ENCODE measurements around the gene TAS2R50.

Gene TAS2R50

DNA sequence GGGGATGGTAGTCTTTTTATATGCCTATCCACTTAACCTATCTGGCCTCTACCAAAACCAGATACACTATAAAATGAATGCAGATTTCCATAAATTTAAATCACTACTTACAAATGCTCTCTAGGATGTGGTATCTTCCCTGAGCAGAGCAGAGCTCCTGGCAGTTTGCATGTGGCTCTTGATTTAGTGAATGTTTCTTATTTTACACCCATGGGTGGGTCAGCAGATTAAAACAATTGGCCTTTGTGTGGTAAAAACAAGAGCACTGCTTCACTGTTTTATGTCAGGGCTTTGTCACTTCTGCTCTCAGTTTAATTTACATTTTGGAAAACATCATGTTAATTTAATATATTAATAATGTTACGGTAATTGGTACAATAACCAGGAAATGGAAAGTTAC, 30.2 kb upstream of the TAS2R50 start:
- DNase-seq: no peak
- H3K27ac ChIP-seq: no peak overlapping the region
- H3K9me3 ChIP-seq (ENCODE audit: severe bottlenecking): no peaks in the 10 kb centered on the region
- H3K27me3 ChIP-seq (ENCODE audit: insufficient read depth, low read depth, severe bottlenecking): no peaks in the 10 kb centered on the region
- TF ChIP-seq, protein P1, sequence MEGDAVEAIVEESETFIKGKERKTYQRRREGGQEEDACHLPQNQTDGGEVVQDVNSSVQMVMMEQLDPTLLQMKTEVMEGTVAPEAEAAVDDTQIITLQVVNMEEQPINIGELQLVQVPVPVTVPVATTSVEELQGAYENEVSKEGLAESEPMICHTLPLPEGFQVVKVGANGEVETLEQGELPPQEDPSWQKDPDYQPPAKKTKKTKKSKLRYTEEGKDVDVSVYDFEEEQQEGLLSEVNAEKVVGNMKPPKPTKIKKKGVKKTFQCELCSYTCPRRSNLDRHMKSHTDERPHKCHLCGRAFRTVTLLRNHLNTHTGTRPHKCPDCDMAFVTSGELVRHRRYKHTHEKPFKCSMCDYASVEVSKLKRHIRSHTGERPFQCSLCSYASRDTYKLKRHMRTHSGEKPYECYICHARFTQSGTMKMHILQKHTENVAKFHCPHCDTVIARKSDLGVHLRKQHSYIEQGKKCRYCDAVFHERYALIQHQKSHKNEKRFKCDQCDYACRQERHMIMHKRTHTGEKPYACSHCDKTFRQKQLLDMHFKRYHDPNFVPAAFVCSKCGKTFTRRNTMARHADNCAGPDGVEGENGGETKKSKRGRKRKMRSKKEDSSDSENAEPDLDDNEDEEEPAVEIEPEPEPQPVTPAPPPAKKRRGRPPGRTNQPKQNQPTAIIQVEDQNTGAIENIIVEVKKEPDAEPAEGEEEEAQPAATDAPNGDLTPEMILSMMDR (IDR thresholded peaks at IDR 0.05; ENCODE audit: low read depth, low read length): no peak
- H3K4me3 ChIP-seq (ENCODE audit: low read depth, low read length): no peak overlapping the region
- no peaks in the 10 kb centered on the region for H3K36me3 ChIP-seq

DNA sequence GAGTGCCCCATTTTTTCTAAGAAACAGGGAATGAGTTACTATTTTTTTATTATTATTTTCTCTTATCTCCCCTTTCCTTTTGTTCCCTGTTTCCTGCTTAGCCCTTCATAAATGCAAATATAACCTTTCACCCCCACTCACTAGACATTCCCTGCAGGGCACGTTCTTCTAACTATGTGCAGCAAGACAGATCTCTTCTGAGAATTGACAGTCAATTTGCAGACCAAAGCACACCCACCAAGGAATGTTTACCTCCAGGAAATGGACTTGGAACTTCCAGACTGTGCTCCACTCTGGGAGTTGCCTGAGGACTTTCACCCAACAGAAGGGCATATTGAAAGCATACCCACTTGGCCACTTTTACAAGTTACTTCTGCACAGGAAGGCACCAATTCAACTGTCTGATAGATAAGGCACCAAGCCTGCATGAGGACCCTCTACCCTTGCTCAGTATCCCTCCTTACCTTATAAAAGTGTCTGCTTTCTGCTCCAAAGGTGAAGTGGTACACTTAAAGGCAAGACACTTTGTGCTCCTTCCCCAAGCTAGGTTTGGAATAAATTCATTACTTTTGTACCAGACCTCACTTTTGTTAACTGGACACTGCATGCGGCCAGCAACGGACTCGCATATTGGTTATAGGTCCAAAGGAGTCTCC, 29.2 kb upstream of the TAS2R50 start:
- H3K4me3 ChIP-seq (ENCODE audit: low read depth, low read length): no peak overlapping the region
- TF ChIP-seq, protein P1 (IDR thresholded peaks at IDR 0.05; ENCODE audit: low read depth, low read length): no peak
- no peak for DNase-seq
- H3K9me3 ChIP-seq (ENCODE audit: severe bottlenecking): no peaks in the 10 kb centered on the region
- no peaks in the 10 kb centered on the region for H3K27me3 ChIP-seq (ENCODE audit: insufficient read depth, low read depth, severe bottlenecking)
- no peak overlapping the region for H3K27ac ChIP-seq
- H3K36me3 ChIP-seq: no peaks in the 10 kb centered on the region

DNA sequence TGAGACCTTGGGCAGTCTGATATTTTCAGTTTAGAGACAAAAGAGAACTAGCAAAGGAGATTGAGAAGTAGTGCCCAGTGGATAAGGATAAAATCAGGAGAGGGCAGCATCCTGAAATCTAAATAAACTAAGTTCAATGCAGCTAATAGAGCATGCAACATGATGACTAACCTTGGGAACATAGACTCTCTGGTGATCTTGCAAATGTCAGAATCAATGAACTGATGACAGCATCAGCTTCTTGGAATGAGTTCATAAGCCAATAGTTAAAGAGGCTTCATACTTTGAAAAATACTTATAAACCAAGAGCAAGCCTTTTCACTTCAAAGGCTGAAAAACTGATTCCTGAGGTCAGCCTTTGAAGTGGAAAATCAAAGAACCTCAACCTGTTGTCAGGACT, 27.5 kb upstream of the TAS2R50 start:
- Histone ChIP-seq H3K4me3 (ENCODE audit: low read depth, low read length) (no peak overlapping the region), H3K36me3 (no peaks in the 10 kb centered on the region), H3K27ac (no peak overlapping the region), H3K27me3 (ENCODE audit: insufficient read depth, low read depth, severe bottlenecking) (no peaks in the 10 kb centered on the region), H3K9me3 (ENCODE audit: severe bottlenecking) (no peaks in the 10 kb centered on the region)
- TF ChIP-seq, protein P1 (IDR thresholded peaks at IDR 0.05; ENCODE audit: low read depth, low read length): no peak
- DNase-seq: no peak

DNA sequence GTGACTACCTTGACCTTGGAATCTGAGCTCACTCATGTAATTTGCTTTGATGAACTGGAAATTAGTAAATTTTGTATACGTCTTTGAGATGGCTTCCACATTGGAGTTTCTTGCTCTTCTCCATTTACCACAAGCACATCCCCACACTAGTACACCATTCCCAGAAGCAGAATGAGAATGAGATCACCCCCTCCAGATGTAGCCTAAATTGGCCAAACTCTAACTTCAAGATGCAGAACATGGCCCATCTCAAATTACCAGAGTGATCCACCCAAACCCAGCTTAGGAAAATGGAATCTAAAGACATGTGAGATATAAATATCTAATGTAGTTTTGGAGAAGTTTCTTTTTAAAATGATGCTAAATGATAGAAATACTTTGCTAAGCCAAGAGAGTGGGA, 20.9 kb upstream of the TAS2R50 start:
- Histone ChIP-seq H3K27me3 (ENCODE audit: insufficient read depth, low read depth, severe bottlenecking) (no peaks in the 10 kb centered on the region), H3K4me3 (ENCODE audit: low read depth, low read length) (no peak overlapping the region), H3K27ac (no peak overlapping the region), H3K9me3 (ENCODE audit: severe bottlenecking) (no peaks in the 10 kb centered on the region), H3K36me3 (no peaks in the 10 kb centered on the region)
- TF ChIP-seq, protein P1 (IDR thresholded peaks at IDR 0.05; ENCODE audit: low read depth, low read length): no peak
- DNase-seq: no peak

DNA sequence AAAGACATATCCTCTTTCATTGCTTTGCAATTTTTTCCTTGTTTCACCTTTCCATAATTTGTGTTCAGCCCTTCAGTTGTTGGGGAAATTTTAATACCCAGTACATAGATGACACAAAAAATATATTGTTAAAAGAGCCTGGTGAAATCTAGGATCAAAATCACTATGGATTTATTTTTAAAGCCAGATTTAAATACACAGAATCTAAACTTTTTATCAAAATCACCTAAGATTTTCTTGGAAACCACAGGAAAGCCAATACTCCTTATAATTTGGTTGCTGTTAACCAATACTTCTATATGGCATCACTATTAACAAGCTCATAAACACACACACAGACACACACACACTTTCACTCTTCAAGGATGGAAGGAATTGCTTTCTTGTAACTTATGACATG, 11.5 kb upstream of the TAS2R50 start, which contains the start of gene TAS2R20:
TAS2R20 (minus strand) TSS at position 101 of the 400 bp plus-strand sequence. CDS start 429 bp downstream, outside the sequence.
- H3K36me3 ChIP-seq: no peaks in the 10 kb centered on the region
- TF ChIP-seq, protein P1 (IDR thresholded peaks at IDR 0.05; ENCODE audit: low read depth, low read length): no peak
- H3K27me3 ChIP-seq (ENCODE audit: insufficient read depth, low read depth, severe bottlenecking): no peaks in the 10 kb centered on the region
- no peaks in the 10 kb centered on the region for H3K9me3 ChIP-seq (ENCODE audit: severe bottlenecking)
- no peak within 1 kb of the TSS for H3K4me3 ChIP-seq (ENCODE audit: low read depth, low read length)
- H3K27ac ChIP-seq: no peak within 1 kb of the TSS
- no peak for DNase-seq

DNA sequence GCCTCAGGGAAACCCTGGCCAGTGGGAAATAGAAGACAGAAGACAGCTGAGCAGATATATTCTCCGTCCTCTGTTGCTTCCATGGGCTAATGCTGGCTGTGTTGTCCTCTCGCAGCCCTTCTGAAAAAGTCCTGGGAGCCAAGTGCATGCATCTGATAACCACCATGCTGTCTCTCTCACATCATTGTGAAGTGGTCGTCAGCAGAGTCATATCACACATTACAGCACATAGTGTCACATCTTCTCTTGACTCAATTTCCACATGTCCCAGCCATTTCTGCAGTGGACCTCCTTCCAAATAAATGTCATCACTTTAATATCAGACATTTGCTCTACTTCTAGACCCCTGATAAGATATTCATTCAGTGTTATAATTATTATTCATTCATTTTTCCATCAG, 7.6 kb upstream of the TAS2R50 start:
- TF ChIP-seq, protein P1 (IDR thresholded peaks at IDR 0.05; ENCODE audit: low read depth, low read length): no peak
- no peak overlapping the region for H3K27ac ChIP-seq

More for the DNA sequence above, 7.6 kb upstream of the TAS2R50 start:
- no peaks in the 10 kb centered on the region for H3K9me3 ChIP-seq (ENCODE audit: severe bottlenecking)
- no peak for DNase-seq
- no peaks in the 10 kb centered on the region for H3K36me3 ChIP-seq
- no peaks in the 10 kb centered on the region for H3K27me3 ChIP-seq (ENCODE audit: insufficient read depth, low read depth, severe bottlenecking)
- H3K4me3 ChIP-seq (ENCODE audit: low read depth, low read length): no peak overlapping the region

Measured in WERI-Rb-1 (cell line).